Measurements from ENCODE around the gene FBXO28. TPM values are rescaled to one million over a fixed set of nuclear protein-coding genes. Genes with fewer than 3 reads are reported as not detected.

Gene FBXO28
- total RNA-seq, 1 donor from 2014 or later, result 33.5 TPM

- H3K36me3 Mint-ChIP-seq (ENCODE audit: insufficient read depth), result no peaks in the 10 kb centered on the region
Measured at GRCh38 chr1:224182866-224183590, 69.1 kb downstream of the FBXO28 start, which contains the start of gene DEGS1. Gene DEGS1, plus strand, starts transcription at chr1:224183240. Its CDS starts 97 bp downstream, at chr1:224183337.

GRCh38 chr1:224183591-224184312 lies 69.8 kb downstream of the FBXO28 start:
- peak overlapping the region; percentile 77 for H3K4me3 Mint-ChIP-seq (ENCODE audit: low read depth)
- H3K36me3 Mint-ChIP-seq (ENCODE audit: insufficient read depth), result peaks cover 3% of the 10 kb centered on the region
- H3K4me1 Mint-ChIP-seq (ENCODE audit: low read depth), result peaks cover 10% of the 10 kb centered on the region
- peak; percentile 39 for DNase-seq (ENCODE audit: low spot score, unreplicated experiment)
- H3K27ac Mint-ChIP-seq, result peak overlapping the region; percentile 45
- peaks cover 7% of the 10 kb centered on the region for H3K27me3 Mint-ChIP-seq
- no peak for TF ChIP-seq CTCF (IDR thresholded peaks at IDR 0.05; ENCODE audit: unreplicated experiment)
- peaks cover 4% of the 10 kb centered on the region for H3K9me3 Mint-ChIP-seq (ENCODE audit: low read depth)

More at GRCh38 chr1:224182866-224183590, 69.1 kb downstream of the FBXO28 start, which contains the start of gene DEGS1:
- Mint-ChIP-seq H3K9me3 (ENCODE audit: low read depth) (no peaks in the 10 kb centered on the region), H3K27ac (peak within 1 kb of the TSS; percentile 81), H3K4me3 (ENCODE audit: low read depth) (peak within 1 kb of the TSS; percentile 80), H3K27me3 (peaks cover 8% of the 10 kb centered on the region), H3K4me1 (ENCODE audit: low read depth) (peaks cover 10% of the 10 kb centered on the region)
- TF ChIP-seq CTCF (IDR thresholded peaks at IDR 0.05; ENCODE audit: unreplicated experiment), result no peak
- peak; percentile 63 for DNase-seq (ENCODE audit: low spot score, unreplicated experiment)

GRCh38 chr1:224185208-224185607 lies 71.3 kb downstream of the FBXO28 start:
- Mint-ChIP-seq H3K4me3 (ENCODE audit: low read depth) (peak overlapping the region; percentile 37), H3K36me3 (ENCODE audit: insufficient read depth) (peaks cover 4% of the 10 kb centered on the region), H3K4me1 (ENCODE audit: low read depth) (peaks cover 10% of the 10 kb centered on the region), H3K9me3 (ENCODE audit: low read depth) (peaks cover 4% of the 10 kb centered on the region), H3K27ac (peak overlapping the region; percentile 91), H3K27me3 (peaks cover 5% of the 10 kb centered on the region)
- DNase-seq (ENCODE audit: low spot score, unreplicated experiment), result no peak
- TF ChIP-seq CTCF (IDR thresholded peaks at IDR 0.05; ENCODE audit: unreplicated experiment), result no peak

- H3K4me3 Mint-ChIP-seq (ENCODE audit: low read depth), result no peak overlapping the region
- H3K9me3 Mint-ChIP-seq (ENCODE audit: low read depth), result peaks cover 4% of the 10 kb centered on the region
- H3K27ac Mint-ChIP-seq, result no peak overlapping the region
- H3K4me1 Mint-ChIP-seq (ENCODE audit: low read depth), result peaks cover 8% of the 10 kb centered on the region
- DNase-seq (ENCODE audit: low spot score, unreplicated experiment), result no peak
- H3K27me3 Mint-ChIP-seq, result no peaks in the 10 kb centered on the region
- H3K36me3 Mint-ChIP-seq (ENCODE audit: insufficient read depth), result peaks cover 4% of the 10 kb centered on the region
- TF ChIP-seq CTCF (IDR thresholded peaks at IDR 0.05; ENCODE audit: unreplicated experiment), result no peak
Measured at GRCh38 chr1:224188286-224188685, 74.4 kb downstream of the FBXO28 start.

GRCh38 chr1:224189561-224189960 lies 75.7 kb downstream of the FBXO28 start:
- Mint-ChIP-seq H3K4me1 (ENCODE audit: low read depth) (peaks cover 4% of the 10 kb centered on the region), H3K27ac (no peak overlapping the region), H3K4me3 (ENCODE audit: low read depth) (no peak overlapping the region), H3K36me3 (ENCODE audit: insufficient read depth) (peaks cover 4% of the 10 kb centered on the region), H3K27me3 (no peaks in the 10 kb centered on the region), H3K9me3 (ENCODE audit: low read depth) (peaks cover 4% of the 10 kb centered on the region)
- no peak for DNase-seq (ENCODE audit: low spot score, unreplicated experiment)
- no peak for TF ChIP-seq CTCF (IDR thresholded peaks at IDR 0.05; ENCODE audit: unreplicated experiment)
